Effector memory CD4-positive, alpha-beta T cell (primary cell): ENCODE results near the gene PLCZ1.
"Not testable (repeated sequence)": the region's sequence is repeated elsewhere in the genome, so short reads cannot be mapped to it uniquely, and the experiment has no call there.

ENCODE experiments used
- DNase-seq, 3 donors: peaks; one replicate each; pipeline ENCODE4 v3.0.0-alpha.2; 2020
- H3K27ac ChIP-seq: 2 replicates; pipeline ENCODE4 v1.7.0; 2013; ENCODE audit warnings: mild to moderate bottlenecking, low read length, moderate library complexity; ENCODE audit not compliant: insufficient read depth, poor library complexity, severe bottlenecking
- H3K27me3 ChIP-seq: replicated peaks from 2 replicates; pipeline ENCODE4 v1.7.0; 2013; ENCODE audit warnings: mild to moderate bottlenecking, low read length; ENCODE audit not compliant: insufficient read depth, control insufficient read depth, poor library complexity, severe bottlenecking
- H3K36me3 ChIP-seq: 2 replicates; pipeline ENCODE4 v1.7.0; 2013; ENCODE audit warnings: mild to moderate bottlenecking, low read length, moderate library complexity; ENCODE audit not compliant: control insufficient read depth, insufficient read depth
- H3K4me1 ChIP-seq: 2 replicates; pipeline ENCODE4 v1.7.0; 2013; ENCODE audit warnings: low read length, mild to moderate bottlenecking; ENCODE audit not compliant: control insufficient read depth, insufficient read depth, poor library complexity, severe bottlenecking
- H3K4me3 ChIP-seq: 2 replicates; pipeline ENCODE4 v1.7.0; 2013; ENCODE audit warnings: low read length, low read depth, mild to moderate bottlenecking; ENCODE audit not compliant: insufficient read depth, poor library complexity, severe bottlenecking
- H3K9me3 ChIP-seq: 2 replicates; pipeline ENCODE4 v1.7.0; 2013; ENCODE audit warnings: mild to moderate bottlenecking, low read length, moderate library complexity; ENCODE audit not compliant: control insufficient read depth
- total RNA-seq, 3 donors: gene quantifications; one replicate each; lab custom pipeline; 2026; lab: John Stamatoyannopoulos, UW

PLCZ1 gene, protein sequence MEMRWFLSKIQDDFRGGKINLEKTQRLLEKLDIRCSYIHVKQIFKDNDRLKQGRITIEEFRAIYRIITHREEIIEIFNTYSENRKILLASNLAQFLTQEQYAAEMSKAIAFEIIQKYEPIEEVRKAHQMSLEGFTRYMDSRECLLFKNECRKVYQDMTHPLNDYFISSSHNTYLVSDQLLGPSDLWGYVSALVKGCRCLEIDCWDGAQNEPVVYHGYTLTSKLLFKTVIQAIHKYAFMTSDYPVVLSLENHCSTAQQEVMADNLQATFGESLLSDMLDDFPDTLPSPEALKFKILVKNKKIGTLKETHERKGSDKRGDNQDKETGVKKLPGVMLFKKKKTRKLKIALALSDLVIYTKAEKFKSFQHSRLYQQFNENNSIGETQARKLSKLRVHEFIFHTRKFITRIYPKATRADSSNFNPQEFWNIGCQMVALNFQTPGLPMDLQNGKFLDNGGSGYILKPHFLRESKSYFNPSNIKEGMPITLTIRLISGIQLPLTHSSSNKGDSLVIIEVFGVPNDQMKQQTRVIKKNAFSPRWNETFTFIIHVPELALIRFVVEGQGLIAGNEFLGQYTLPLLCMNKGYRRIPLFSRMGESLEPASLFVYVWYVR
- total RNA-seq = 0 reads per million in 3 donors

DNA sequence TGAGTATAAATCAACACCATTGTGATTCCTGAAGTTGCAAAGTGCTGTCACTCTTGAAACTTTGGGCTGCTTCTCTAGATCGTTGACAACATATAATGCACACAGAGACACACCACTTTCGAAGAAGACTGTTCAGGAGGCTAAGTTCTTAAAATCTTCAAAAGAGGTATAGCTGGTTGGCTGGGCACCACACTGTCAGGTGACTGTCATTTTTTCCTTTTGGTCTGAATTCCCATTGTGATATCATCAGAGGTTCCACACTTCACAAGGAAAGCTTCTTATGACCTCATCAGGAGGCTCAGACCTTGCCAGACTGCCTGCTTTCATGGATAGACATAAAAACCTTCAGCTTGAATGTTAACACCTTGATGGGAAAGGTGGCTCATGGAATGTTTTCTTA, at the start of gene PLCZ1, which contains the start of gene CAPZA3:
PLCZ1 (minus strand) TSS at position 194 of the 400 bp plus-strand sequence. CDS start 641 bp downstream, outside the sequence.
CAPZA3 (plus strand) TSS at position 301 of the 400 bp plus-strand sequence. CDS start 150 bp downstream, outside the sequence.
- H3K27ac ChIP-seq = no peak within 1 kb of the TSS
- H3K27me3 ChIP-seq = no peaks in the 10 kb centered on the region
- no peaks in the 10 kb centered on the region for H3K9me3 ChIP-seq
- H3K4me1 ChIP-seq = no peaks in the 10 kb centered on the region
- H3K36me3 ChIP-seq = no peaks in the 10 kb centered on the region
- DNase-seq = no peak
- no peak within 1 kb of the TSS for H3K4me3 ChIP-seq

DNA sequence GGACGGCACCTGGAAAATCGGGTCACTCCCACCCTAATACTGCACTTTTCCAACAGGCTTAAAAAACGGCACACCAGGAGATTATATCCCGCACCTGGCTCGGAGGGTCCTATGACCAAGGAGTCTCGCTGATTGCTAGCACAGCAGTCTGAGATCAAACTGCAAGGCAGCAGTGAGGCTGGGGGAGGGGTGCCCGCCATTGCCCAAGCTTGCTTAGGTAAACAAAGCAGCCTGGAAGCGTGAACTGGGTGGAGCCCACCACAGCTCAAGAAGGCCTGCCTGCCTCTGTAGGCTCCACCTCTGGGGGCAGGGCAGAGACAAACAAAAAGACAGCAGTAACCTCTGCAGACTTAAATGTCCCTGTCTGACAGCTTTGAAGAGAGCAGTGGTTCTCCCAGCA, 47.7 kb upstream of the PLCZ1 start:
- H3K27me3 ChIP-seq, H3K4me1 ChIP-seq, H3K27ac ChIP-seq, H3K36me3 ChIP-seq, DNase-seq, H3K9me3 ChIP-seq, H3K4me3 ChIP-seq: not testable (repeated sequence)

DNA sequence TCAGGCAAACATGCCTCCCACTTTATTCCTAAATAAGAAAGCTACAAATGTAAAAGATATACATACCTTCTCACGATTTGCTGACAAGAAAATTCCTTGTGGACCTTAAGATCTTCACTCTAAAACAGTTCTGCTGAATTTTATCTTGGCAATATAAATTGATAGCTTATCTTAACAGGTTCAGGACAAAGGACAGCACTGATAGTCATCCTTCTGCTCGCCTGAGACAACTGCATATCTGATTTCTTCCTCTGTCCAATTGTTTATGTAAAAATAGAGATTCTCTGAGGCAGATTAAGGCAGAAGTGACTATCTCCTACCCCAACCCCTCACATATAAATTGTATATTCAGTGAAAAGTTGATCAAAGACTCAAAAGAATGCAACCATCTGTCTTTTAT, 45.0 kb upstream of the PLCZ1 start:
- H3K9me3 ChIP-seq = no peaks in the 10 kb centered on the region
- no peak for DNase-seq
- H3K36me3 ChIP-seq = no peaks in the 10 kb centered on the region
- no peak overlapping the region for H3K4me3 ChIP-seq
- no peaks in the 10 kb centered on the region for H3K4me1 ChIP-seq
- H3K27me3 ChIP-seq = no peaks in the 10 kb centered on the region
- no peak overlapping the region for H3K27ac ChIP-seq

DNA sequence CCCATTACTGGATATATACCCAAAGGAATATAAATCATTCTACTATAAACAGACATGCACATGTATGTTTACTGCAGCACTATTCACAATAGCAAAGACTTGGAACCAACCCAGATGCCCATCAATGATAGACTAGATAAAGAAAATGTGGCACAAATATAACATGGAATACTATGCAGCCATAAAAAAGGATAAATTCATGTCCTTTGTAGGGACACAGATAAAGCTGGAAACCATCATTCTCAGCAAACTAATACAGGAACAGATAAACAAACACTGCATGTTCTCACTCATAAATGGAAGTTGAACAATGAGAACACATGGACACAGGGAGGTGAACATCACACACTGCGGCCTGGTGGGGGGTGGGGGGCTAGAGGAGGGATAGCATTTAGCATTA, 28.7 kb upstream of the PLCZ1 start:
- H3K9me3 ChIP-seq, DNase-seq, H3K36me3 ChIP-seq, H3K27me3 ChIP-seq, H3K4me3 ChIP-seq, H3K27ac ChIP-seq, H3K4me1 ChIP-seq: not testable (repeated sequence)

DNA sequence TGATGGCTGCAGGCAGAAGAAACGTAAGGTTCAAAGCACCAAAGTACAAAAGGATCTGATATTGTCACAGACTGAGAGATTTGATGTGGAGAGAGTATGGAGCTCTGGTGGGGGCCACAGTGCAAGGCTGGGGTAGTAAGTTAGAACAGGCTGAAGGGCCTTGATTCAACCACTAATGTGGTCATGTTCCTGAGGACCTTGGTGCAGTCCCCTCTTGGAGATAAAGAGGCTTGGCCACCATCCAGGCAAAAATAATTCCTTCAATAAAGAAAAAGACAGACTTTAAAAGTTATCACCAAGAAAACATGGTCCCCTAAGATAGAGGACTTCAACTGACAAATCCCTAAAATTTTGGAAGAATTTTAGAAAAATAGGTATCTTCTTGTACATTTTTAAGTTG, 17.5 kb upstream of the PLCZ1 start:
- H3K9me3 ChIP-seq = no peaks in the 10 kb centered on the region
- no peak overlapping the region for H3K27ac ChIP-seq
- H3K27me3 ChIP-seq = no peaks in the 10 kb centered on the region
- H3K4me3 ChIP-seq = no peak overlapping the region
- no peaks in the 10 kb centered on the region for H3K4me1 ChIP-seq
- no peaks in the 10 kb centered on the region for H3K36me3 ChIP-seq
- no peak for DNase-seq

DNA sequence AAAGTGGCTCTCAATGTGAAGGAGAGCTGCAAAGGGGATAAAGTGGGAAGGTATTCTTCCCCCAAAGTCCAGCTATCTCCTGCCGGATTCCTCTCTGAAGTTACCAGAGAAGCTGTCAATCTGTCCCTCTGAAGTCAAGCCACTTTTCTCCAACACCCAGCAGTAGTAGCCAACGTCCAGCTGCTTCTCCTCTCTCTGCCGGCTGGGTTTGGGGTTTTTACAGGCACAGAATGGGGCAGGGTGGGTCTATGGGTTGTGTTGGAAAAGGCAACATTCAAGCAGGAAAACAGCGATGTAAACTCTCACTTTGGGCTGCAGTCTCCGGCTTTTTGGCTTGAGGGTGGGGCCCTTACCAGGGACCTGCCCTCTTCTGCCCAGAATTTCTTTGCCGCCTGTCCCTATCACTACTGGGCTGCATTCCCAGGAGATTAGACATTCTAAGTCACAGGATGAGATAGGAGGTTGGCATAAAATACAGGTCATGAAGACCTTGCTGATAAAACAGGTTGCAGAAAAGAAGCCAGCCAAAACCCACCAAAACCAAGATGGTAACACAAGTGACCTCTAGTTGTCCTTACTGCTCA, 16.4 kb upstream of the PLCZ1 start:
- Histone ChIP-seq H3K27me3 (no peaks in the 10 kb centered on the region), H3K27ac (no peak overlapping the region), H3K36me3 (no peaks in the 10 kb centered on the region), H3K9me3 (no peaks in the 10 kb centered on the region), H3K4me3 (no peak overlapping the region), H3K4me1 (no peaks in the 10 kb centered on the region)
- DNase-seq = no peak

DNA sequence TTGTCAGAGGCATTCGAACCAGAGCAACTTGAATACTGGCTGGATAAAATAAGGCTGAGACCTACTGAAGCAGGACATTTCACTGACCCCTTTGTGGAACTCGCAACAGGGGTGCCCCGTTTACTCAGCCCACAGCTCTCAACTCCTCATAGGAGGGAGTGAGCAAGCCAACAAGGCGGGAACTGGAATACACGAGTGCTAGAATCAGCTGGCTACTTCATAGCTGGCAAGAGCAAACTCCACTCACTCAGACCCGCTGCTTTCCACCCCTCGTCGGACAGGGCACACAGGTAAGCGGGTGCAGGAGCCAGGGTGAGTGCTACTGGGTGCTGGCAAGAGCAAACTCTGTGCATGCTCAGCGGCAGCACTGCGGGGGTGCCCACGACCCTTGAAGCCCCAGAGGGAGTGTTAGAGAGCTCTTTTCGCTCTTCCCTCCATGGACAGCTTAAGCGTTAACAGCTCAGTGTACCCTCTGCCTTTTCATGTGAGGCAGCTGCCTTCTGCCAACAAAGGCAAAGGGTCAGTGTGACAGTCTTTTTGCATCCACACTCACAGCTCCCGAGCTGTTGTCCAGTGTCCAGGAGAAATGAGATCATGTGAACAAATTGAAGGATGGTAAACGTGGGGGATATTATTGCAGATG, 15.8 kb upstream of the PLCZ1 start:
- DNase-seq = no peak
- Histone ChIP-seq H3K4me1 (no peaks in the 10 kb centered on the region), H3K9me3 (no peaks in the 10 kb centered on the region), H3K4me3 (no peak overlapping the region), H3K27ac (no peak overlapping the region), H3K27me3 (no peaks in the 10 kb centered on the region), H3K36me3 (no peaks in the 10 kb centered on the region)

DNA sequence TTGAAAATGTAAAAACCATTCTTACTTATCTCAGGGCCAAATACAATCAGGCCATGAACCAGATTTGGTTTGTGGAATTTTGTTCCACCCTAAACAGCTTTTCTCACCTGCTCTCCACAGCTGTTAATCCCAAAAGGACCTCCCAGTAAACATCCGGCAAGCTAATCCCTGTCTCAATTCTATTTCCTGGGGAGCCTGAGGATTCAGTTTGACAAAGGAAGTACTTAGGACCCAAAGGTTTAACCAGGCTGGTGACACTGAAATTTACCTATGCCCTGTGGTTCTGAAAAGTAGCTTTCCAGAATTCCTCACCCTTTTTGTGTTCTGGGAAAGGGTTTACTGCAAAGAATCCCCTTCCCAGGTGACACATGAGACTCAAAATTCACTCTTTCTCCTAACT, 15.1 kb upstream of the PLCZ1 start:
- no peak for DNase-seq
- no peak overlapping the region for H3K27ac ChIP-seq
- no peaks in the 10 kb centered on the region for H3K36me3 ChIP-seq
- H3K9me3 ChIP-seq = no peaks in the 10 kb centered on the region
- H3K4me1 ChIP-seq = no peaks in the 10 kb centered on the region
- H3K27me3 ChIP-seq = no peaks in the 10 kb centered on the region
- H3K4me3 ChIP-seq = no peak overlapping the region

DNA sequence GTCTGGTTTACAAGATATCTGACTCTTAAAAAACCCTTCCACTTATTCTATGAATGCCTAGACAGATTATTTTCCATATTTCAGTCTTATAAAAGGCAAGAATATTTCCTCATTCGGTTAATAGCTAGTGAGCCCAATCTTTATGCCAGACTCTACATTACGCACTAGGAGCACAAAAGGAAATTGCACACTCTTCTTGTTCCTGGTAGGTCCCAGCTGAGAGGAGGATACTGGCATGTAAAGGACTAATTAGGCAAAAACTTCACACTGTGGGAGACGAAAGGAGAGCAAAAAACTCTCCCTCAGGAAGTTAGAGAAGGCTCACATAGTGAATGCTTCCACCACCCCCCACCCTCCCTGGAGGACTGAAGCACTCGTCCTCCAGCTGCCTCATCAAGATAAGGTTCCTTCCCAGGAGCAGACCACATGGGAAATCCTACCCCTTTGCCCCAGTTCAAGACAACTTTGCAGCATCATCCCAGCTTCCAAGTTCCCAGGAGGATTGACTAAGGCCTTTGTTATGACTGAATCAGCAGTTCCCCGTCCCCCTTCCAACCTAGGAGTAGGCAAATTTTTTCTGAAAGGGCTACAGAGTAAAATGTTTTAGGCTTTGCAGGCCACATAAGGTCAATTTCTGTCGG, 14.6 kb upstream of the PLCZ1 start:
- H3K27ac ChIP-seq = no peak overlapping the region

More for the DNA sequence above, 14.6 kb upstream of the PLCZ1 start:
- H3K9me3 ChIP-seq = no peaks in the 10 kb centered on the region
- H3K4me1 ChIP-seq = no peaks in the 10 kb centered on the region
- H3K36me3 ChIP-seq = no peaks in the 10 kb centered on the region
- DNase-seq = no peak
- H3K27me3 ChIP-seq = no peaks in the 10 kb centered on the region
- H3K4me3 ChIP-seq = no peak overlapping the region
